ENCODE results near the gene TNNC1. TPM values are rescaled to one million over a fixed set of nuclear protein-coding genes. Genes with fewer than 3 reads are reported as not detected.

Gene TNNC1
- total and polyA plus RNA-seq, 2 donors (not counting 1 experiment from before 2014, with no cell fraction given) = 1.1 to 5.4 TPM

DNA sequence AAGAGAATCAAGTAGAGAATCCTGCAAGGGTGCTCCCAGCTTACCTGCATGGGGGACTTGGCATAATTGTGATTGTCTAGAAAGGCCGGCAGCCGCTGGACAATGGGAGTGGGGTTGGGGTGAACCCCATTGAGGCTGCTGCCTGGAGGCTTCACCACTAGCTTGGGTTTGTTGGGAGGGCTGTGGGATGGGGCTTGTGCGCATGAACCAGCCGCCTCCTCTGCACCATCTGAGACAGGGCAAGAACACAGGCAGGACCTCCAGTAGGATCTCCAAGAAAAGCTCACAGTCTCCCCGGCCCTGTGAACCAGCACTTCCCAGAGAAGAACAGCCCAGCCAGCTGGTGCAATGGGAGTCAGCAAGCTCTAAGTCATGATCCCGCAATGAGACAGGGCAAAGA is 48.8 kb downstream of the TNNC1 start:
- WGBS (ENCODE audit: insufficient coverage) = 100% methylated on average over 6 of the region's 6 CpGs
- intact Hi-C loops (cut with micrococcal nuclease) = no loop called here
- H3K4me3 Mint-ChIP-seq = no peak overlapping the region

DNA sequence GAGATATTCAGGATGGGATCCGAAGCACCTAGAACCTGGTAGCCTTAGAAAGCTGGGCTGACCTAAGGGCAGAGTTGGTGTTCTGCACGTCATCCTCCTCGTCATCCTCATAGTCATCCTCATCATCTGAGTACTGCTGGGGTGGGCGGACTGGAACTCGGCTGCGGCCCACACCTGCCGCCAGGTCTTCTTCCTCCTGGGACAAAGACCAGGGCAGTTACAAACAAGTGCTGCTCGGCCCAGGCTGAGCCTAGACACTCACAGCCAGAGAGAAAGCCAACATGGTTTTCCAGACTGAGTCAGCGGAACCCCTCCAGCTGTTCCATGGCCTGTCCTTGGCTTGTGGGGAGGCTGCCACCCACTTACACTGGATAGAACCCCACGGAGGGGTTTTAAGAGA is 49.5 kb downstream of the TNNC1 start:
- CTCF ChIA-PET = no interaction called here

More for the DNA sequence above, 48.8 kb downstream of the TNNC1 start:
- CTCF ChIA-PET = interaction anchor here (0.6 kb wide), 1 partner anchor 254 kb away, joined by 3 read pairs; no protein-coding TSS in a partner anchor
- peaks cover 32% of the 10 kb centered on the region for H3K79me2 ChIP-seq (ENCODE audit: control insufficient read depth, insufficient read depth, low read length)
- TF ChIP-seq, protein P1, sequence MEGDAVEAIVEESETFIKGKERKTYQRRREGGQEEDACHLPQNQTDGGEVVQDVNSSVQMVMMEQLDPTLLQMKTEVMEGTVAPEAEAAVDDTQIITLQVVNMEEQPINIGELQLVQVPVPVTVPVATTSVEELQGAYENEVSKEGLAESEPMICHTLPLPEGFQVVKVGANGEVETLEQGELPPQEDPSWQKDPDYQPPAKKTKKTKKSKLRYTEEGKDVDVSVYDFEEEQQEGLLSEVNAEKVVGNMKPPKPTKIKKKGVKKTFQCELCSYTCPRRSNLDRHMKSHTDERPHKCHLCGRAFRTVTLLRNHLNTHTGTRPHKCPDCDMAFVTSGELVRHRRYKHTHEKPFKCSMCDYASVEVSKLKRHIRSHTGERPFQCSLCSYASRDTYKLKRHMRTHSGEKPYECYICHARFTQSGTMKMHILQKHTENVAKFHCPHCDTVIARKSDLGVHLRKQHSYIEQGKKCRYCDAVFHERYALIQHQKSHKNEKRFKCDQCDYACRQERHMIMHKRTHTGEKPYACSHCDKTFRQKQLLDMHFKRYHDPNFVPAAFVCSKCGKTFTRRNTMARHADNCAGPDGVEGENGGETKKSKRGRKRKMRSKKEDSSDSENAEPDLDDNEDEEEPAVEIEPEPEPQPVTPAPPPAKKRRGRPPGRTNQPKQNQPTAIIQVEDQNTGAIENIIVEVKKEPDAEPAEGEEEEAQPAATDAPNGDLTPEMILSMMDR (IDR thresholded peaks at IDR 0.05) = no peak
- TF ChIP-seq EZH2 (IDR thresholded peaks at IDR 0.05; ENCODE audit: borderline replicate concordance, insufficient read depth, low read depth, low read length, poor library complexity, severe bottlenecking) = no peak
- peaks cover 4 to 87% of the 10 kb centered on the region in 2 experiments for H3K36me3 ChIP-seq (replicated peaks in 1 of 2; ENCODE audit: control extremely low read depth in 1 of 2, control insufficient read depth in 1 of 2, extremely low read depth in 1 of 2, insufficient read depth in 2 of 2, low read length in 1 of 2)
- ATAC-seq (ENCODE audit: low read depth) (no peak), DNase-seq (no peak)
- H3K4me3 ChIP-seq (ENCODE audit: control extremely low read depth in 1 of 5, extremely low read depth in 1 of 5, insufficient read depth in 1 of 5, low read depth in 2 of 5, low read length in 4 of 5) = no peak overlapping the region
- no peaks in the 10 kb centered on the region for H3K27me3 ChIP-seq (replicated peaks in 1 of 4; ENCODE audit: control extremely low read depth in 1 of 4, control insufficient read depth in 3 of 4, insufficient read depth in 4 of 4, low read length in 3 of 4)
- peaks cover 10 to 19% of the 10 kb centered on the region in 2 donors for H3K4me1 ChIP-seq (ENCODE audit: control insufficient read depth in 2 of 2, insufficient read depth in 2 of 2, low read length in 2 of 2)
- Mint-ChIP-seq H3K4me1 (peaks cover 16% of the 10 kb centered on the region), H3K27ac (no peak overlapping the region), H3K9me3 (ENCODE audit: insufficient read depth) (no peaks in the 10 kb centered on the region), H3K27me3 (no peaks in the 10 kb centered on the region)
- no peak overlapping the region for H3K4me2 ChIP-seq (replicated peaks; ENCODE audit: low read depth, low read length, poor library complexity, severe bottlenecking)
- H3K9ac ChIP-seq (ENCODE audit: low read length) = no peak overlapping the region
- POLR2A ChIA-PET = interaction anchor here (0.8 kb wide), 1 partner anchor 14 kb away, joined by 3 read pairs; no protein-coding TSS in a partner anchor
- no peak overlapping the region for H2AFZ ChIP-seq (ENCODE audit: insufficient read depth, low read depth, low read length, poor library complexity, severe bottlenecking)
- no peaks in the 10 kb centered on the region for H3K9me3 ChIP-seq (ENCODE audit: control extremely low read depth in 1 of 3, control insufficient read depth in 2 of 3, insufficient read depth in 1 of 3, low read length in 2 of 3)
- H3K27ac ChIP-seq (ENCODE audit: low read length in 2 of 2) = no peak overlapping the region
- peaks cover 14% of the 10 kb centered on the region for H4K20me1 ChIP-seq (ENCODE audit: control insufficient read depth, insufficient read depth, low read length, poor library complexity, severe bottlenecking)

More for the DNA sequence above, 49.5 kb downstream of the TNNC1 start:
- Histone ChIP-seq H3K9me3 (ENCODE audit: control extremely low read depth in 1 of 3, control insufficient read depth in 2 of 3, insufficient read depth in 1 of 3, low read length in 2 of 3) (no peaks in the 10 kb centered on the region), H3K9ac (ENCODE audit: low read length) (no peak overlapping the region), H3K4me2 (replicated peaks; ENCODE audit: low read depth, low read length, poor library complexity, severe bottlenecking) (no peak overlapping the region), H3K36me3 (replicated peaks in 1 of 2; ENCODE audit: control extremely low read depth in 1 of 2, control insufficient read depth in 1 of 2, extremely low read depth in 1 of 2, insufficient read depth in 2 of 2, low read length in 1 of 2) (peaks cover 4 to 92% of the 10 kb centered on the region in 2 experiments), H3K4me1 (ENCODE audit: control insufficient read depth in 2 of 2, insufficient read depth in 2 of 2, low read length in 2 of 2) (peaks cover 10 to 17% of the 10 kb centered on the region in 2 donors), H3K79me2 (ENCODE audit: control insufficient read depth, insufficient read depth, low read length) (peaks cover 29% of the 10 kb centered on the region), H4K20me1 (ENCODE audit: control insufficient read depth, insufficient read depth, low read length, poor library complexity, severe bottlenecking) (peaks cover 14% of the 10 kb centered on the region), H3K4me3 (ENCODE audit: control extremely low read depth in 1 of 5, extremely low read depth in 1 of 5, insufficient read depth in 1 of 5, low read depth in 2 of 5, low read length in 4 of 5) (no peak overlapping the region), H3K27ac (ENCODE audit: low read length in 2 of 2) (no peak overlapping the region), H2AFZ (ENCODE audit: insufficient read depth, low read depth, low read length, poor library complexity, severe bottlenecking) (no peak overlapping the region), H3K27me3 (replicated peaks in 1 of 4; ENCODE audit: control extremely low read depth in 1 of 4, control insufficient read depth in 3 of 4, insufficient read depth in 4 of 4, low read length in 3 of 4) (no peaks in the 10 kb centered on the region)
- intact Hi-C loops (cut with micrococcal nuclease) = no loop called here
- ATAC-seq (ENCODE audit: low read depth) (no peak), DNase-seq (no peak)
- POLR2A ChIA-PET = interaction anchor here (0.8 kb wide), 1 partner anchor 13 kb away, joined by 3 read pairs; no protein-coding TSS in a partner anchor
- Mint-ChIP-seq H3K4me1 (peaks cover 16% of the 10 kb centered on the region), H3K4me3 (no peak overlapping the region), H3K27ac (no peak overlapping the region), H3K27me3 (no peaks in the 10 kb centered on the region), H3K9me3 (ENCODE audit: insufficient read depth) (no peaks in the 10 kb centered on the region)
- no peak for TF ChIP-seq EZH2 (IDR thresholded peaks at IDR 0.05; ENCODE audit: borderline replicate concordance, insufficient read depth, low read depth, low read length, poor library complexity, severe bottlenecking)
- TF ChIP-seq, protein P1 (IDR thresholded peaks at IDR 0.05) = no peak
- WGBS (ENCODE audit: insufficient coverage) = 98% methylated on average over 9 of the region's 10 CpGs
